ENCODE measurements around the gene CD9. TPM values are rescaled to one million over a fixed set of nuclear protein-coding genes. Genes with fewer than 3 reads are reported as not detected.
"Not testable (repeated sequence)": the region's sequence is repeated elsewhere in the genome, so short reads cannot be mapped to it uniquely, and the experiment has no call there.

CD9 gene
- polyA plus RNA-seq, 2 donors = 467 to 898 TPM

DNA sequence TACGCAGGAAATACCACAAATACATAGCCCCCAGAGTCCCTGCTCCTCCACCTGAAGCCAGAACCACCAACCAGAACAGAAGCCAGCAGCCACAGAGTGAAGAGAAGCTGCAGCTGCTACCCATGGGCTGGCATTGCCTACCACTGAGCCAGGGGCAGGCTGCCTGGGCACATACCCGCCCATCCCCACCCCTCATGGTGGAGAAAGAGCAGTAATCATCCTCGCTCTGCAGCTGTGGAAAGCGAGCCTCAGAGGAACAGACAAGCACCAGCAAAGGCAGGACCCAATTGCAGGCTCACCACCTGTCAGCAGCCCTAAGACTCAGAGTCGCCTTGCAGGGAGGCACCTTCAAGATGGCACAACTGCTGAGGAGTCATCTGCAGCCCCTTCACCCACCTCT, 11.2 kb upstream of the CD9 start:
- Histone ChIP-seq H3K27ac (ENCODE audit: low read depth in 2 of 2, low read length in 1 of 2) (no peak overlapping the region), H3K9me3 (ENCODE audit: control insufficient read depth in 2 of 2, insufficient read depth in 1 of 2, low read depth in 1 of 2, low read length in 1 of 2) (no peaks in the 10 kb centered on the region), H3K4me3 (ENCODE audit: low read depth in 1 of 2, low read length in 2 of 2) (no peak overlapping the region), H3K27me3 (ENCODE audit: control insufficient read depth in 1 of 2, insufficient read depth in 2 of 2, low read length in 2 of 2) (no peaks in the 10 kb centered on the region), H3K36me3 (ENCODE audit: control insufficient read depth in 2 of 2, insufficient read depth in 2 of 2, low read length in 1 of 2) (no peaks in the 10 kb centered on the region), H3K4me1 (ENCODE audit: control insufficient read depth in 2 of 2, insufficient read depth in 2 of 2, low read length in 1 of 2) (peaks cover 0 to 12% of the 10 kb centered on the region in 2 donors)
- 57 to 61% methylated on average over 5 of the region's 5 CpGs for WGBS, 2 donors

GRCh38 chr12:6189952-6190598, 10.1 kb upstream of the CD9 start:
- H3K4me3 ChIP-seq (ENCODE audit: low read depth in 1 of 2, low read length in 2 of 2); H3K9me3 ChIP-seq (ENCODE audit: control insufficient read depth in 2 of 2, insufficient read depth in 1 of 2, low read depth in 1 of 2, low read length in 1 of 2); H3K27ac ChIP-seq (ENCODE audit: low read depth in 2 of 2, low read length in 1 of 2); H3K36me3 ChIP-seq (ENCODE audit: control insufficient read depth in 2 of 2, insufficient read depth in 2 of 2, low read length in 1 of 2); H3K27me3 ChIP-seq (ENCODE audit: control insufficient read depth in 1 of 2, insufficient read depth in 2 of 2, low read length in 2 of 2): not testable (repeated sequence)
- H3K4me1 ChIP-seq (ENCODE audit: control insufficient read depth in 2 of 2, insufficient read depth in 2 of 2, low read length in 1 of 2) = peaks cover 0 to 12% of the 10 kb centered on the region in 2 donors
- WGBS, 2 donors = 76 to 81% methylated on average over 20 of the region's 20 CpGs

DNA sequence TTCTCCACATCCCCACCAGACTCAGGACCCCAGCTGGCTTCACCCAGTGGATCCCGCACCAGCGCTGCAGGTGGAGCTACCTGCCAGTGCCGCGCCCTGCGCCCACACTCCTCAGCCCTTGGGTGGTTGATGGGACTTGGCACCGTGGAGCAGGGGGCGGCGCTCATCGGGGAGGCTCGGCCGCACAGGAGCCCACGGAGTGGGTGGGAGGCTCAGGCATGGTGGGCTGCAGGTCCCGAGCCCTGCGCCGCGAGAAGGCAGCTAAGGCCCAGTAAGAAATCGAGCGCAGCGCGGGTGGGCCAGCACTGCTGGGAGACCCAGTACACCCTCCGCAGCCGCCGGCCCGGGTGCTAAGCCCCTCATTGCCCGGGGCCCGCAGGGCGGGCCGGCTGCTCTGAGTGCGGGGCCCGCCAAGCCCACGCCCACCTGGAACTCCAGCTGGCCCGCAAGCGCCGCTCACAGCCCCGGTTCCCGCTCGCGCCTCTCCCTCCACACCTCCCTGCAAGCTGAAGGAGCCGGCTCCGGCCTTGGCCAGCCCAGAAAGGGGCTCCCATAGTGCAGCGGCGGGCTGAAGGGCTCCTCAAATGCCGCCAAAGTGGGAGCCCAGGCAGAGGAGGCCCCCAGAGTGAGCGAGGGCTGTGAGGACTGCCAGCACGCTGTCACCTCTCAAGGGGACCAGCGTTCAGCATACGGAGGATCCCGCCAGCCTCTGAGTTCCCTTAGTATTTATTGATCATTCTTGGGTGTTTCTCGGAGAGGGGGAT, 9.3 kb upstream of the CD9 start:
- not testable (repeated sequence) for H3K36me3 ChIP-seq (ENCODE audit: control insufficient read depth in 2 of 2, insufficient read depth in 2 of 2, low read length in 1 of 2); H3K9me3 ChIP-seq (ENCODE audit: control insufficient read depth in 2 of 2, insufficient read depth in 1 of 2, low read depth in 1 of 2, low read length in 1 of 2); H3K27me3 ChIP-seq (ENCODE audit: control insufficient read depth in 1 of 2, insufficient read depth in 2 of 2, low read length in 2 of 2); H3K4me3 ChIP-seq (ENCODE audit: low read depth in 1 of 2, low read length in 2 of 2); H3K27ac ChIP-seq (ENCODE audit: low read depth in 2 of 2, low read length in 1 of 2)
- 93 to 94% methylated on average over 39 to 49 of the region's 49 CpGs for WGBS, 2 donors
- peaks cover 0 to 12% of the 10 kb centered on the region in 2 donors for H3K4me1 ChIP-seq (ENCODE audit: control insufficient read depth in 2 of 2, insufficient read depth in 2 of 2, low read length in 1 of 2)

DNA sequence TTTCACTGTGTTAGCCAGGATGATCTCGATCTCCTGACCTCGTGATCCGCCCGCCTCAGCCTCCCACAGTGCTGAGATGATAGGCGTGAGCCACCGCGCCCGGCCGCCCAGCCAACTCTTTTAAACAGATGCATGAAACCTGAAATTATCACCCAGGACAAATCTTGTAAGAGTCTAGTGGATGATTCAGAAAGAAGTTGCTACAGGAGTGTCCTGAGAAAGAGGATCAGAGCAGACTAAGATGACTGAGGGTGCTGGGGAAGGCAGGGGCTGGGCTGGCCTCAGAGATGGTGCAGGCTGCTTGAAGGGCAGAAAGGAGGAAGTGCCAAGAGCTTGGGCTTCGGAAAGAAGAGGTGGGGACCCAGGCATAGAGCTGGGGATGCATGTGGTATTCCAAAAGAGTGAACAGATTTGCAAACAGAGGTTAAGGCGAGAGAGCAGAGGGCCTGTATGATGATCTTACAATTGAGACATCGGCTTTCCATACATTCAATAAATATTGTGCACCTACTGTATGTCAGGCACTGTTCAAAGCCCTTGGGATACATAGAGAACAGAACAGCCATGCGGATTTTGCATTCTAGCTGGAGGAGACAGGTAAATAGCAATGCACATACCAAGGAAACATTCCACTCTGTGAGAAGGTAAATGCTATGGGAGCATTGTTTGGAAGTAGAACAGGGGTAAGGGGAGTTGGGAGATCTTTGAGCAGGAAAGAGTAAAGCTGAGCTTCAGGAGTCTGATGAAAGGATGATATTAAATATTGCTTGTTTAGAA, 7.4 kb upstream of the CD9 start:
- H3K27ac ChIP-seq (ENCODE audit: low read depth in 2 of 2, low read length in 1 of 2) = no peak overlapping the region
- H3K4me1 ChIP-seq (ENCODE audit: control insufficient read depth in 2 of 2, insufficient read depth in 2 of 2, low read length in 1 of 2) = peaks cover 0 to 12% of the 10 kb centered on the region in 2 donors
- no peaks in the 10 kb centered on the region for H3K9me3 ChIP-seq (ENCODE audit: control insufficient read depth in 2 of 2, insufficient read depth in 1 of 2, low read depth in 1 of 2, low read length in 1 of 2)
- WGBS, 2 donors = 82 to 91% methylated on average over 13 of the region's 13 CpGs
- H3K4me3 ChIP-seq (ENCODE audit: low read depth in 1 of 2, low read length in 2 of 2) = no peak overlapping the region
- H3K27me3 ChIP-seq (ENCODE audit: control insufficient read depth in 1 of 2, insufficient read depth in 2 of 2, low read length in 2 of 2) = no peaks in the 10 kb centered on the region
- H3K36me3 ChIP-seq (ENCODE audit: control insufficient read depth in 2 of 2, insufficient read depth in 2 of 2, low read length in 1 of 2) = no peaks in the 10 kb centered on the region

- Histone ChIP-seq H3K36me3 (ENCODE audit: control insufficient read depth in 2 of 2, insufficient read depth in 2 of 2, low read length in 1 of 2) (no peaks in the 10 kb centered on the region), H3K4me1 (ENCODE audit: control insufficient read depth in 2 of 2, insufficient read depth in 2 of 2, low read length in 1 of 2) (peaks cover 0 to 12% of the 10 kb centered on the region in 2 donors), H3K27ac (ENCODE audit: low read depth in 2 of 2, low read length in 1 of 2) (peak overlapping the region in 1 of 2 donors; percentile 13), H3K9me3 (ENCODE audit: control insufficient read depth in 2 of 2, insufficient read depth in 1 of 2, low read depth in 1 of 2, low read length in 1 of 2) (no peaks in the 10 kb centered on the region), H3K27me3 (ENCODE audit: control insufficient read depth in 1 of 2, insufficient read depth in 2 of 2, low read length in 2 of 2) (no peaks in the 10 kb centered on the region), H3K4me3 (ENCODE audit: low read depth in 1 of 2, low read length in 2 of 2) (no peak overlapping the region)
- WGBS, 2 donors = 70 to 74% methylated on average over 19 of the region's 19 CpGs
Measured at GRCh38 chr12:6193853-6194815, 6.1 kb upstream of the CD9 start.

DNA sequence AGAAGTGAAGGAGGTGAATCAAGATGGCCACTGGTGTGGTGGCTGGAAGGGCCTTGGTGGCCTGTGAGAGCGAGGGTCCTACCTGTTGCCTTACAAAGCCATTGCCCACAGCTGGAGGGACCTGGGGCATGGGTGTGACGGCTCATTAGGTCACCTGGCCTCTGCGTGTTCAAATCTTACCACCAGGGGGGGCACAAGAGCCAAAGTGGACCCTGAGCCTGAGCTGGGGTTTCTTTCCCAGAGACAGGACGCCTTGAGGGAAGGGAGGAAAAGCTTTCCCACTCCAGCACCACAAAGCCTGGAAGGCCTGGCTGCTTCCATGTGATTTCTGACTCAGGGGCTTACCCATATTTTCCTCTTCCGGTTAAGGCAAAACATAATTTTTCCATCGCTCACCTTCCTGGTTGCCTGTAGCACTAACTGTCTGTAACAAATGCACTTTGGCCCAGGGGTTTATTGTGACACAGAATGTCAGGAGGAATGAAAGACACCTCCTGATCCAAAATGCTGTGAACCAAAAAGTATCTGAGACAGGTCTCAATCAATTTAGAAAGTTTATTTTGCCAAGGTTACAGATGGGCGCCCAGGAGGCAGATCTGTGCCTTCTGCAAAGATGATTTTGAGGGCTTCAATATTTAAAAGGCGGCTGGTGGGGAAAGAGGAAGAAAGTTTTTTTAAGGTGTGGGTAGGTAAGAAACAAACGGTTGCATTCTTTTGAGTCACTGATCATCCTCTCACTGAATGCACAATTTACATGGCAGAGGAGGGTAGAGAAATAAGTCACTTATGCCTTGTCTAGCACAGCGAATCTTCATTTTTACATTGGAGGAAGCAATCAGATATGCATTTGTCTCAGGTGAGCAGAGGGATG, 4.3 kb upstream of the CD9 start:
- Histone ChIP-seq H3K4me3 (ENCODE audit: low read depth in 1 of 2, low read length in 2 of 2) (no peak overlapping the region), H3K36me3 (ENCODE audit: control insufficient read depth in 2 of 2, insufficient read depth in 2 of 2, low read length in 1 of 2) (no peaks in the 10 kb centered on the region), H3K27ac (ENCODE audit: low read depth in 2 of 2, low read length in 1 of 2) (peak overlapping the region; percentile 57 to 84), H3K27me3 (ENCODE audit: control insufficient read depth in 1 of 2, insufficient read depth in 2 of 2, low read length in 2 of 2) (no peaks in the 10 kb centered on the region), H3K9me3 (ENCODE audit: control insufficient read depth in 2 of 2, insufficient read depth in 1 of 2, low read depth in 1 of 2, low read length in 1 of 2) (no peaks in the 10 kb centered on the region), H3K4me1 (ENCODE audit: control insufficient read depth in 2 of 2, insufficient read depth in 2 of 2, low read length in 1 of 2) (peaks cover 0 to 10% of the 10 kb centered on the region in 2 donors)
- WGBS, 2 donors = 33% methylated on average over 10 of the region's 10 CpGs

- H3K27ac ChIP-seq (ENCODE audit: low read depth in 2 of 2, low read length in 1 of 2) = peak overlapping the region; percentile 74 to 94
- H3K36me3 ChIP-seq (ENCODE audit: control insufficient read depth in 2 of 2, insufficient read depth in 2 of 2, low read length in 1 of 2) = peaks cover 0 to 5% of the 10 kb centered on the region in 2 donors
- 50 to 76% methylated on average over 7 of the region's 7 CpGs for WGBS, 2 donors
- H3K9me3 ChIP-seq (ENCODE audit: control insufficient read depth in 2 of 2, insufficient read depth in 1 of 2, low read depth in 1 of 2, low read length in 1 of 2) = no peaks in the 10 kb centered on the region
- H3K4me3 ChIP-seq (ENCODE audit: low read depth in 1 of 2, low read length in 2 of 2) = no peak overlapping the region
- peaks cover 3 to 17% of the 10 kb centered on the region in 2 donors for H3K4me1 ChIP-seq (ENCODE audit: control insufficient read depth in 2 of 2, insufficient read depth in 2 of 2, low read length in 1 of 2)
- no peaks in the 10 kb centered on the region for H3K27me3 ChIP-seq (ENCODE audit: control insufficient read depth in 1 of 2, insufficient read depth in 2 of 2, low read length in 2 of 2)
Measured at GRCh38 chr12:6198051-6198450, 2.1 kb upstream of the CD9 start.

DNA sequence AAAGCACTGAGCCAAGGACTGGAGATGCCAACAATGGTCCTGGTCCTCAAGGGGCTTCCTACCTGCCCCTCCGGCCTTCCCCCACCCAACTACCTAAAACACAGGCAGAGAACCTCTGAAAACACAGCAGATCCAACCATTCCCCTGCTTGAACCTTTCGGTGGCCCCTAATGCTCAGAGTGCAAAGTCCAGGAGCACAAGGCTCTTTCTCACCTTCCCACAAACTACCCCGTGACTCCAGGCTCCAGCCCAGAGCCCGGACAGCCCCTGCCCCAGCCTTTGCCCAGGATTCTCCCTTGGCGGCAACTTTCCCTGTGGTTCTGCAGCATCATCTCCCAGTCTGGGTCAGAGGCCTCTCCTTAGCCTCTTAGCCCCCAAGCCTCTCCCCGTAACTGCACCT, 1.6 kb upstream of the CD9 start:
- 90 to 91% methylated on average over 6 of the region's 6 CpGs for WGBS, 2 donors
- peaks cover 7 to 22% of the 10 kb centered on the region in 2 donors for H3K4me1 ChIP-seq (ENCODE audit: control insufficient read depth in 2 of 2, insufficient read depth in 2 of 2, low read length in 1 of 2)
- H3K27ac ChIP-seq (ENCODE audit: low read depth in 2 of 2, low read length in 1 of 2) = peak overlapping the region; percentile 74 to 94

More for the DNA sequence above, 1.6 kb upstream of the CD9 start:
- H3K27me3 ChIP-seq (ENCODE audit: control insufficient read depth in 1 of 2, insufficient read depth in 2 of 2, low read length in 2 of 2) = no peaks in the 10 kb centered on the region
- peaks cover 0 to 9% of the 10 kb centered on the region in 2 donors for H3K36me3 ChIP-seq (ENCODE audit: control insufficient read depth in 2 of 2, insufficient read depth in 2 of 2, low read length in 1 of 2)
- H3K4me3 ChIP-seq (ENCODE audit: low read depth in 1 of 2, low read length in 2 of 2) = no peak overlapping the region
- no peaks in the 10 kb centered on the region for H3K9me3 ChIP-seq (ENCODE audit: control insufficient read depth in 2 of 2, insufficient read depth in 1 of 2, low read depth in 1 of 2, low read length in 1 of 2)

Measured in esophagus (tissue), 2 donors.